ENCODE data around the gene CLNK. TPM values are rescaled to one million over a fixed set of nuclear protein-coding genes. Genes with fewer than 3 reads are reported as not detected.

Gene CLNK
- total RNA-seq, 1 experiment from 2014 or later: not detected

GRCh38 chr4:10437735-10438134 lies 246.8 kb downstream of the CLNK start:
- intact Hi-C loops (cut with micrococcal nuclease): no loop called here
- POLR2A ChIA-PET: no interaction called here
- no peaks in the 10 kb centered on the region for H3K9me2 ChIP-seq (ENCODE audit: insufficient read depth)
- H3K4me3 ChIP-seq (replicated peaks in 1 of 2; ENCODE audit: low read depth in 1 of 2, low read length in 2 of 2): no peak overlapping the region
- CTCF ChIA-PET: no interaction called here
- no peaks in the 10 kb centered on the region for H4K20me1 ChIP-seq (ENCODE audit: insufficient read depth)
- H3K9me3 ChIP-seq (ENCODE audit: control insufficient read depth in 1 of 2, insufficient read depth in 1 of 2, low read depth in 1 of 2, low read length in 2 of 2): no peaks in the 10 kb centered on the region
- H3K9ac ChIP-seq (ENCODE audit: low read length): no peak overlapping the region
- no peak overlapping the region for H3K27ac ChIP-seq (ENCODE audit: low read depth, low read length)
- TF ChIP-seq MAX (IDR thresholded peaks at IDR 0.05) (no peak), POLR2A (IDR thresholded peaks at IDR 0.05; ENCODE audit: borderline replicate concordance, extremely low read depth, insufficient read depth, insufficient read length) (no peak), POLR2AphosphoS5 (IDR thresholded peaks at IDR 0.05; ENCODE audit: low read depth, low read length) (no peak), TCF7L2 (IDR thresholded peaks at IDR 0.05; ENCODE audit: borderline replicate concordance, extremely low read depth, insufficient read depth, insufficient read length) (no peak), RAD21 (IDR thresholded peaks at IDR 0.05; ENCODE audit: low read depth) (no peak), CBX3 (IDR thresholded peaks at IDR 0.05; ENCODE audit: low read depth) (no peak), CTCF (IDR thresholded peaks at IDR 0.05 in 2 of 3, conservative IDR thresholded peaks at IDR 0.05 in 1 of 3; ENCODE audit: borderline replicate concordance in 1 of 3, insufficient read depth in 1 of 3, low read depth in 2 of 3, low read length in 2 of 3) (no peak), JUND (IDR thresholded peaks at IDR 0.05) (no peak), EZH2phosphoT487 (IDR thresholded peaks at IDR 0.05; ENCODE audit: borderline replicate concordance) (no peak), SP1 (IDR thresholded peaks at IDR 0.05; ENCODE audit: low read depth) (no peak), YY1 (IDR thresholded peaks at IDR 0.05; ENCODE audit: extremely low read depth, insufficient replicate concordance, low read depth, low read length) (no peak), FOSL1 (IDR thresholded peaks at IDR 0.05; ENCODE audit: low read depth) (no peak)
- H3K79me2 ChIP-seq (ENCODE audit: insufficient read depth, low read length): no peaks in the 10 kb centered on the region
- no peaks in the 10 kb centered on the region for H3K36me3 ChIP-seq (ENCODE audit: control insufficient read depth in 1 of 2, insufficient read depth in 2 of 2, low read length in 2 of 2)
- H3K27me3 ChIP-seq (ENCODE audit: insufficient read depth, low read length): no peaks in the 10 kb centered on the region
- H2AFZ ChIP-seq (ENCODE audit: low read depth, low read length, poor library complexity, severe bottlenecking): no peak overlapping the region
- RAD21 ChIA-PET (ENCODE audit: low non-redundant PET in 1 of 2, low total read pairs in 2 of 2, uncharacterized antibody in 2 of 2, unreplicated experiment in 2 of 2): no interaction called here
- ATAC-seq (no peak), DNase-seq (ENCODE audit: low read depth, low spot score) (no peak)
- H3K4me2 ChIP-seq (ENCODE audit: low read length): no peak overlapping the region
- no peaks in the 10 kb centered on the region for H3K4me1 ChIP-seq (ENCODE audit: control insufficient read depth in 1 of 2, insufficient read depth in 2 of 2, low read length in 2 of 2)
- BruUV-seq (replicated peaks): no TSS peak

Other genes starting within 250 kb of the CLNK start
- gene ZNF518B, start 227.3 kb downstream of the CLNK start, total RNA-seq (2021; ENCODE audit: unreplicated experiment): 38.7 TPM

Measured in HCT116 (cell line).